ENCODE measurements around the gene SCTR. TPM values are rescaled to one million over a fixed set of nuclear protein-coding genes. Genes with fewer than 3 reads are reported as not detected.

The SCTR gene
- total and polyA plus RNA-seq, 3 donors from 2014 or later, result 1.1 to 6.6 (median 2.0) TPM

DNA sequence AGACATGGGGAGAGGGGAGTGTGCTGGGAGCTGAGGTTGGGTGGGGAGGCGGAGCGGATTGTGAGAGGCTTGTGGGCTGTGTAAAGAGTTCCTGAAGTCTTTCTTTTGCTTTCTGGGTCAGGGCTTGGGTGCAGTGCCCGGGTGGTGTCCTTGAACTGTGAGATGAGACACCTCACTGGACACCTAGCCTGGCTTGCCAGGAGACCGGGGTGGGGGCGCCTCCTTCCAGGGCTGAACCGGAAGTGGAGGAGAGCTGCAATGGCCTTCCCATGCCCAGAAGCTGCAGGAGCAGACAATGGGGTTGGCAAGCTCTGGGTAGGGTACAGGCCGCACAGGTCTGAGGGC, 88.4 kb downstream of the SCTR start:
- Histone ChIP-seq H3K36me3 (ENCODE audit: low read depth, missing control alignments) (no peaks in the 10 kb centered on the region), H3K4me1 (peaks cover 3% of the 10 kb centered on the region)
- 57 to 69% methylated on average over 7 of the region's 7 CpGs for whole genome bisulfite sequencing, 2 donors

DNA sequence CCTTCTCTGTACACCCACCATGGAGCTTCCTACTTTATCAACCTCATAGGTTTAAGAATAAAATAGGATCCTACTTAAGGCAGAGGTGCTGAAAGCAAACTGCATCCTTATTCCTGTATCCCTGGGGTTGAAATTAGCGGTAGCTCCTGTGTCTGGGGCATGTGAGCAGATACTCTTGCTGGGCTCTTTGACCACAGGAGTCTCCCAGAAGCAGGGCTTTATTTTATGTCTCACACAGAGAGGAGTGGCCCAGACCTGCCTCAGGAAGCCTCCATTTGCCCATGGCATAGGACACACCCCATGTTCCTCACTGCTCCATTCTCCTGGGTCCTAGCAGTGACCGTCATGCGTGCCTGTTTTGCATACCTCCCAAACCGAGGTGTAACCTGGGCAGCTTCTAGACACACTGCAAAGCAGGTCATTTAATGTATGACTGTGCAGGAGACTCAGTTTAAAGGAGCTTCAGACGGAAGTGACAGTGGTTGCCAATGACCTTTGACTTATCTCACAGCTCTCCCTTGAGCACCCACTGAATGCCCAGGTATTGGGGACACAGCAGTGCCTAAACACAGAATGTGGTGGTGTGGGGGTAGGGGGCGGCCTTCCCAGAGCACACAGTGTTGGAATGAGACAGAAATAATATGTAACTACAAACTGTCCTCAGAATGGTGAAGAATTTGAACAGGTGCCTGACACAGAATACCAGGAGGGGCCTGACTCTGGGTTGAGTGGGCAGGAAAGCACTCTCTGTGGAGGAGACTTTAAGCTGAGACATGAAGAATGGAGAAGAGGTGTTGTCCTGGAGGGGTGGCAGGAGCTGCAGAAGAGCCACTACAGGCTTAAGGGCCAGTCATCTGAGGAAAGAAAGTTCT, 89.0 kb downstream of the SCTR start:
- intact Hi-C loops (cut with DNase I; ENCODE audit: low total_unique reads), result no loop called here
- no peak overlapping the region for H3K4me3 ChIP-seq
- H3K27ac ChIP-seq, result no peak overlapping the region
- WGBS, 2 donors, result 92 to 93% methylated on average over 6 of the region's 6 CpGs
- DNase-seq, result no peak
- H3K27me3 ChIP-seq, result no peaks in the 10 kb centered on the region
- TF ChIP-seq POLR2A (IDR thresholded peaks at IDR 0.05), result no peak
- TF ChIP-seq, protein P1, sequence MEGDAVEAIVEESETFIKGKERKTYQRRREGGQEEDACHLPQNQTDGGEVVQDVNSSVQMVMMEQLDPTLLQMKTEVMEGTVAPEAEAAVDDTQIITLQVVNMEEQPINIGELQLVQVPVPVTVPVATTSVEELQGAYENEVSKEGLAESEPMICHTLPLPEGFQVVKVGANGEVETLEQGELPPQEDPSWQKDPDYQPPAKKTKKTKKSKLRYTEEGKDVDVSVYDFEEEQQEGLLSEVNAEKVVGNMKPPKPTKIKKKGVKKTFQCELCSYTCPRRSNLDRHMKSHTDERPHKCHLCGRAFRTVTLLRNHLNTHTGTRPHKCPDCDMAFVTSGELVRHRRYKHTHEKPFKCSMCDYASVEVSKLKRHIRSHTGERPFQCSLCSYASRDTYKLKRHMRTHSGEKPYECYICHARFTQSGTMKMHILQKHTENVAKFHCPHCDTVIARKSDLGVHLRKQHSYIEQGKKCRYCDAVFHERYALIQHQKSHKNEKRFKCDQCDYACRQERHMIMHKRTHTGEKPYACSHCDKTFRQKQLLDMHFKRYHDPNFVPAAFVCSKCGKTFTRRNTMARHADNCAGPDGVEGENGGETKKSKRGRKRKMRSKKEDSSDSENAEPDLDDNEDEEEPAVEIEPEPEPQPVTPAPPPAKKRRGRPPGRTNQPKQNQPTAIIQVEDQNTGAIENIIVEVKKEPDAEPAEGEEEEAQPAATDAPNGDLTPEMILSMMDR (IDR thresholded peaks at IDR 0.05), result no peak
- peaks cover 3% of the 10 kb centered on the region for H3K4me1 ChIP-seq
- no peaks in the 10 kb centered on the region for H3K9me3 ChIP-seq
- no peaks in the 10 kb centered on the region for H3K36me3 ChIP-seq (ENCODE audit: low read depth, missing control alignments)

More for the DNA sequence above, 88.4 kb downstream of the SCTR start:
- TF ChIP-seq POLR2A (IDR thresholded peaks at IDR 0.05), result no peak
- TF ChIP-seq, protein P1 (IDR thresholded peaks at IDR 0.05), result no peak
- no peaks in the 10 kb centered on the region for H3K27me3 ChIP-seq
- H3K27ac ChIP-seq, result no peak overlapping the region
- H3K9me3 ChIP-seq, result no peaks in the 10 kb centered on the region
- H3K4me3 ChIP-seq, result no peak overlapping the region
- intact Hi-C loops (cut with DNase I; ENCODE audit: low total_unique reads), result no loop called here
- no peak for DNase-seq

DNA sequence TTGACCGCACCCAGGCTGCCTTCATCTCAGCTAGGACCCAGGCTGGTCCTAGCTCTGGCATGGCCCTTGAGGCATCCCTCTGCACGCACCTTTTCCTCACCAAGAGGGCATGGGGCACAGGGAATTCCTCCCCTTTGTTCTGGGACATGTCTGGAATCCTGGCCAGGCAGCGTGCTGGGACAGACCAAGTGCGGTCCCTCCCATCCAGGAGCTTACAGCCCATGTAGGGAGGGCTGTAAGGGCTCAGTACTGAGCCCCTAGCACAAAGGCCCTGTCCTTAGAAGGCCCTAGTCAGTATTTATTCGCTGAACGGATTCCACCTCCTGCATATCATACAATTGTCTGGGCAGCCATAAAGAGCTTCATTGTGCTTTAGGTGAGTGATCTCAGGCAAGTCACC, 89.6 kb downstream of the SCTR start:
- H3K4me1 ChIP-seq, result peaks cover 6% of the 10 kb centered on the region
- DNase-seq, result no peak

DNA sequence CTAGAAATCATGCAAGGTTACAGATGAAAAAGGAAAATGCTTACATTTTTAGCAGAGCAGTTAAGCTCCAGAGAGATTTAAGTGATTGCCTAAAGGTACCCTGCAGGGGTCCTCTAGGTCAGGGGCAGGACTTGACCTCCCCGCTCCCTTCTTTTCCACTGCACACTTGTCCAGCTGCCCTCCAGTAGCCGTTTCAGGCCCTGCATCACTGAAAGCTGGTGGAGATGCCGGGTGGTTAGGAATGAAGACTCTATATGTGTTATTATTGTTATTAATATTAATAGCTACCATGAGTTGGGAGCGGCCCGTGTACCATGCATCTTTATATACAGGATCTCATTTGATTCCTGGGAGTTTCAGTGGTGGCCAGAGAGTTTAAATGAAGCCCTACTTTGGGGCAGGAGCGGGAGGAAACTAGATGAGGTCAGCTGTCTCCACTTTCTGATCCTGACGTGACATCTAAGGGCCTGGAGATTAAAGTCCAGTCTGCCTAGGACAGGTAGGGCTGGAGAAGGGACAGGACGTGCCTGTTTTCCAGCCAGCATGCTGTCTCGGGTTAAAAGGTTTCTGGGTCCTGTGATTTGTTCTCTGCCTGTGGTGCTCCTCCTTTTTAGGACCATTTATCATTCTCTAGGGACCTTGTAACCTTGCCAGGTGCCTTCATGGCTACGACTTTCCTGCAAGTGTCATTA, 90.5 kb downstream of the SCTR start:
- DNase-seq, result no peak
- Histone ChIP-seq H3K27me3 (no peaks in the 10 kb centered on the region), H3K4me1 (peaks cover 10% of the 10 kb centered on the region), H3K27ac (no peak overlapping the region), H3K9me3 (no peaks in the 10 kb centered on the region), H3K36me3 (ENCODE audit: low read depth, missing control alignments) (no peaks in the 10 kb centered on the region), H3K4me3 (no peak overlapping the region)
- WGBS, 2 donors, result 82 to 83% methylated on average over 10 of the region's 10 CpGs
- TF ChIP-seq, protein P1 (IDR thresholded peaks at IDR 0.05), result no peak
- TF ChIP-seq POLR2A (IDR thresholded peaks at IDR 0.05), result no peak
- intact Hi-C loops (cut with DNase I; ENCODE audit: low total_unique reads), result no loop called here

More for the DNA sequence above, 89.6 kb downstream of the SCTR start:
- Histone ChIP-seq H3K27ac (no peak overlapping the region), H3K27me3 (no peaks in the 10 kb centered on the region), H3K4me3 (no peak overlapping the region), H3K36me3 (ENCODE audit: low read depth, missing control alignments) (no peaks in the 10 kb centered on the region), H3K9me3 (no peaks in the 10 kb centered on the region)
- TF ChIP-seq, protein P1 (IDR thresholded peaks at IDR 0.05), result no peak
- no peak for TF ChIP-seq POLR2A (IDR thresholded peaks at IDR 0.05)
- 83 to 86% methylated on average over 3 to 6 of the region's 6 CpGs for WGBS, 2 donors
- intact Hi-C loops (cut with DNase I; ENCODE audit: low total_unique reads), result no loop called here
